Fibroblast of pulmonary artery (primary cell): ENCODE results near the gene CAPZA2.

ENCODE experiments used
- DNase-seq: peaks from one replicate; pipeline ENCODE4 v3.0.0-alpha.2; 2010; ENCODE audit warnings: low read depth
- H3K4me3 ChIP-seq: replicated peaks from 2 replicates; pipeline ENCODE4 v1.5.1; 2011; ENCODE audit warnings: low read depth, mild to moderate bottlenecking, control low read depth, low read length, moderate library complexity
- CTCF ChIP-seq: IDR thresholded peaks from 2 replicates; pipeline ENCODE4 v1.5.1; 2011; ENCODE audit warnings: mild to moderate bottlenecking, control low read depth, low read length, inconsistent platforms; ENCODE audit errors: missing control alignments

The CAPZA2 gene

GRCh38 chr7:116840256-116840655 lies 22.1 kb upstream of the CAPZA2 start:
- H3K4me3 ChIP-seq, result no peak overlapping the region
- no peak for DNase-seq
- TF ChIP-seq CTCF, result no peak

- no peak overlapping the region for H3K4me3 ChIP-seq
- DNase-seq, result no peak
- no peak for TF ChIP-seq CTCF
Measured at GRCh38 chr7:116842371-116842770, 20.0 kb upstream of the CAPZA2 start.

GRCh38 chr7:116843378-116843777 lies 19.0 kb upstream of the CAPZA2 start:
- H3K4me3 ChIP-seq, result no peak overlapping the region
- TF ChIP-seq CTCF, result no peak
- DNase-seq, result no peak

- no peak for TF ChIP-seq CTCF
- no peak overlapping the region for H3K4me3 ChIP-seq
- no peak for DNase-seq
Measured at GRCh38 chr7:116851175-116851574, 11.2 kb upstream of the CAPZA2 start.

- H3K4me3 ChIP-seq, result no peak overlapping the region
- no peak for DNase-seq
- no peak for TF ChIP-seq CTCF
Measured at GRCh38 chr7:116851671-116852070, 10.7 kb upstream of the CAPZA2 start.

- DNase-seq, result no peak
- no peak overlapping the region for H3K4me3 ChIP-seq
- no peak for TF ChIP-seq CTCF
Measured at GRCh38 chr7:116854132-116854531, 8.3 kb upstream of the CAPZA2 start.

- no peak overlapping the region for H3K4me3 ChIP-seq
- no peak for DNase-seq
- no peak for TF ChIP-seq CTCF
Measured at GRCh38 chr7:116857052-116857451, 5.3 kb upstream of the CAPZA2 start.
